Daoy (cell line): ENCODE results near the gene ARHGAP26. TPM values are rescaled to one million over a fixed set of nuclear protein-coding genes. Genes with fewer than 3 reads are reported as not detected.

Source experiments
- DNase-seq: peaks from one replicate; pipeline ENCODE4 v3.0.0-alpha.2; 2015; ENCODE audit warnings: low read depth
- total RNA-seq: library from RNA; depleted of rRNA; stranded (reverse); fragments of >200 nt; shearing (Covaris generic); gene quantifications from 2 replicates; pipeline ENCODE4 v1.2.3, GENCODE V29; 2014

The ARHGAP26 gene
- total RNA-seq, 1 experiment from 2014 or later: 7.7 TPM

GRCh38 chr5:143041461-143041860, 271.3 kb downstream of the ARHGAP26 start:
- DNase-seq: no peak

- peak; percentile 49 for DNase-seq
Observed at GRCh38 chr5:143041972-143042770, 272.0 kb downstream of the ARHGAP26 start.

- DNase-seq: no peak
Observed at GRCh38 chr5:143044265-143044664, 274.1 kb downstream of the ARHGAP26 start.

GRCh38 chr5:143045062-143045461, 274.9 kb downstream of the ARHGAP26 start:
- no peak for DNase-seq

GRCh38 chr5:143046314-143046713, 276.1 kb downstream of the ARHGAP26 start:
- no peak for DNase-seq

- no peak for DNase-seq
Observed at GRCh38 chr5:143047091-143047490, 276.9 kb downstream of the ARHGAP26 start.

- no peak for DNase-seq
Observed at GRCh38 chr5:143050183-143050582, 280.0 kb downstream of the ARHGAP26 start.

GRCh38 chr5:143051244-143052058, 281.3 kb downstream of the ARHGAP26 start:
- peak; percentile 50 for DNase-seq

- DNase-seq: no peak
Observed at GRCh38 chr5:143052967-143053682, 282.9 kb downstream of the ARHGAP26 start.

GRCh38 chr5:143053780-143054179, 283.6 kb downstream of the ARHGAP26 start:
- DNase-seq: no peak

GRCh38 chr5:143054480-143054941, 284.3 kb downstream of the ARHGAP26 start:
- DNase-seq: peak; percentile 81

GRCh38 chr5:143055596-143056338, 285.6 kb downstream of the ARHGAP26 start:
- DNase-seq: no peak

GRCh38 chr5:143056339-143056704, 286.1 kb downstream of the ARHGAP26 start:
- no peak for DNase-seq

- DNase-seq: no peak
Observed at GRCh38 chr5:143056792-143057579, 286.8 kb downstream of the ARHGAP26 start.

- no peak for DNase-seq
Observed at GRCh38 chr5:143057580-143057999, 287.4 kb downstream of the ARHGAP26 start.

- DNase-seq: no peak
Observed at GRCh38 chr5:143059355-143059754, 289.2 kb downstream of the ARHGAP26 start.

- no peak for DNase-seq
Observed at GRCh38 chr5:143059976-143060765, 290.0 kb downstream of the ARHGAP26 start.

GRCh38 chr5:143061161-143061945, 291.2 kb downstream of the ARHGAP26 start:
- peak; percentile 74 for DNase-seq

GRCh38 chr5:143062379-143062778, 292.2 kb downstream of the ARHGAP26 start:
- DNase-seq: no peak
